Measurements from ENCODE around the gene FASN.

The FASN gene

DNA sequence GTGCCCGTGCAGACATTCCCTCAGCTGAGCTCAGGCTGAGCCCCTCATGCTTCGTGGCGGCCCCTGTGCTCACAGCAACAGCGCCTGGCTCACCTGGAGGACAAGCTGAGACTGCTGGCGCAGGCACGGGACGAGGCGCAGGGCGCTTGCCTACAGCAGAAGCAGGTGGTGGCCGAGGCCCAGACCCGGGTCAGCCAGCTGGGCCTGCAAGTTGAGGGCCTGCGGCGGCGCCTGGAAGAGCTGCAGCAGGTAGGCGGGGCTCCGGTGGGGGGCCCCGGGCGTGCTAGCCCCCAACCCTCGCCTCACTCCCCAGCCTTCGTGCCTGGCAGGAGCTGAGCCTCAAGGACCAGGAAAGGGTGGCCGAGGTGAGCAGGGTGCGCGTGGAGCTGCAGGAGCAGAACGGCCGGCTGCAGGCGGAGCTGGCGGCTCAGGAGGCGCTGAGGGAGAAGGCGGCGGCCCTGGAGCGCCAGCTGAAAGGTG lies 68.0 kb downstream of the FASN start:
- TF ChIP-seq, protein P1, sequence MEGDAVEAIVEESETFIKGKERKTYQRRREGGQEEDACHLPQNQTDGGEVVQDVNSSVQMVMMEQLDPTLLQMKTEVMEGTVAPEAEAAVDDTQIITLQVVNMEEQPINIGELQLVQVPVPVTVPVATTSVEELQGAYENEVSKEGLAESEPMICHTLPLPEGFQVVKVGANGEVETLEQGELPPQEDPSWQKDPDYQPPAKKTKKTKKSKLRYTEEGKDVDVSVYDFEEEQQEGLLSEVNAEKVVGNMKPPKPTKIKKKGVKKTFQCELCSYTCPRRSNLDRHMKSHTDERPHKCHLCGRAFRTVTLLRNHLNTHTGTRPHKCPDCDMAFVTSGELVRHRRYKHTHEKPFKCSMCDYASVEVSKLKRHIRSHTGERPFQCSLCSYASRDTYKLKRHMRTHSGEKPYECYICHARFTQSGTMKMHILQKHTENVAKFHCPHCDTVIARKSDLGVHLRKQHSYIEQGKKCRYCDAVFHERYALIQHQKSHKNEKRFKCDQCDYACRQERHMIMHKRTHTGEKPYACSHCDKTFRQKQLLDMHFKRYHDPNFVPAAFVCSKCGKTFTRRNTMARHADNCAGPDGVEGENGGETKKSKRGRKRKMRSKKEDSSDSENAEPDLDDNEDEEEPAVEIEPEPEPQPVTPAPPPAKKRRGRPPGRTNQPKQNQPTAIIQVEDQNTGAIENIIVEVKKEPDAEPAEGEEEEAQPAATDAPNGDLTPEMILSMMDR (conservative IDR thresholded peaks at IDR 0.05; ENCODE audit: low read length), result no peak
- no peak for DNase-seq (ENCODE audit: low read depth)
- H3K4me3 ChIP-seq (ENCODE audit: low read length), result no peak overlapping the region

DNA sequence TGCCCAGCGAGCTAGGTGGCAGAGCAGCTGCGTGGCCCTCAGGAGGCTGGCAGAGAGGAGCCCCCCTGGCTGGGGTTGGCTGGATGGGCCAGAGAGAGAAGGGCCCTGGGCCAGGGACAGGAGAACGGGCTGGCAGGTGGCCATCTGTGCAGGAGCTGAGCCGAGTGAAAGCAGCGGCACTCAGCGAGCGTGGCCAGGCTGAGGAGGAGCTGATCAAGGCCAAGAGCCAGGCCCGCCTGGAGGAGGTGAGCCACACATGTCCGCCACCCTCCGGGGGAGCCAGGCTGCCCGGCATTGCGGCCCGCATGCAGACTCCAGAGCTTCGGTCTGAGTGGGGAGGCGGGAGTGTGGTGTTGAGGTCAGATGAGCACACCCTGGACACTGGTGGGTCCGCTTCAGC lies 68.6 kb downstream of the FASN start:
- TF ChIP-seq, protein P1 (conservative IDR thresholded peaks at IDR 0.05; ENCODE audit: low read length), result no peak
- DNase-seq (ENCODE audit: low read depth), result no peak
- H3K4me3 ChIP-seq (ENCODE audit: low read length), result no peak overlapping the region

DNA sequence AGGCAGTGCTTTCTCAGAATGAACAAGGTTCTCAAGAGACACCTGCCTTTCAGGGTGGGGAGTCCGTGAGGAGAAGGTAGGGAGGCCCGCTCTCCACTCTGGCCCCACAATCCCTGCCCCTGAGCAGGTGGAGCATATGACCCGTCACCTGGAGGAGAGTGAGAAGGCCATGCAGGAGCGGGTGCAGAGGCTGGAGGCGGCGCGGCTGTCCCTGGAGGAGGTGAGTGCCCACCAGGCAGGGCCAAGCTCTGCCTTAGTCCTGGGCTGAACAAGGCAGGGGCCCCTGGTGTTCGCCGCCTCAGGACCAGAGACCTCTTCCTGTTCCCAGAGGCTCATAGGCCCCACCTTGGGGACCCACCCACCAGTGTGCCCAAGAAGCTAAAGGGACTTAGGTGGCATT lies 69.1 kb downstream of the FASN start:
- DNase-seq (ENCODE audit: low read depth), result no peak
- TF ChIP-seq, protein P1 (conservative IDR thresholded peaks at IDR 0.05; ENCODE audit: low read length), result no peak

More for the DNA sequence above, 69.1 kb downstream of the FASN start:
- H3K4me3 ChIP-seq (ENCODE audit: low read length), result no peak overlapping the region
